H1 (cell line): ENCODE data around the gene GNG14. TPM values are rescaled to one million over a fixed set of nuclear protein-coding genes. Genes with fewer than 3 reads are reported as not detected.

Source experiments
- BCL11A ChIP-seq, 2 experiments: IDR thresholded peaks; one replicate each; pipeline ENCODE4 v1.6.1; 2011; ENCODE audit warnings: low read depth in 2 of 2, low read length in 2 of 2, mild to moderate bottlenecking in 2 of 2
- BRCA1 ChIP-seq: IDR thresholded peaks from 2 replicates; pipeline ENCODE4 v1.6.1; 2012; ENCODE audit warnings: low read depth, low read length, improper control_type of control experiment
- CBX5 ChIP-seq: fragments of 300-800, 300-1000 bp; sonication (generic); IDR thresholded peaks from 2 replicates; pipeline ENCODE4 v1.7.1; 2016; ENCODE audit warnings: antibody characterized with exemption, low read length, low read depth
- CHD2 ChIP-seq: IDR thresholded peaks from 2 replicates; pipeline ENCODE4 v1.6.1; 2012; ENCODE audit warnings: low read length, improper control_type of control experiment
- CREB1 ChIP-seq: IDR thresholded peaks from 2 replicates; pipeline ENCODE4 v1.6.1; 2012; ENCODE audit warnings: inconsistent platforms
- EGR1 ChIP-seq: IDR thresholded peaks from 2 replicates; pipeline ENCODE4 v1.6.1; 2011; ENCODE audit warnings: low read depth, low read length, borderline replicate concordance
- EZH2 ChIP-seq: fragments of 200-600 bp; sonication (generic); IDR thresholded peaks from 2 replicates; pipeline ENCODE4 v1.7.1; 2012; ENCODE audit warnings: low read depth, mild to moderate bottlenecking, moderate library complexity, low read length, inconsistent platforms; ENCODE audit not compliant: severe bottlenecking
- HDAC2 ChIP-seq, 2 experiments: fragments of 300-600 bp in 1 of 2; sonication (generic) in 1 of 2; IDR thresholded peaks; 2 replicates each; pipeline ENCODE4 v1.6.1; 2011 to 2012; ENCODE audit warnings: low read depth in 2 of 2, low read length in 2 of 2, mild to moderate bottlenecking in 2 of 2, moderate library complexity in 2 of 2, borderline replicate concordance in 1 of 2, inconsistent platforms in 1 of 2
- MAFK ChIP-seq: IDR thresholded peaks from 2 replicates; pipeline ENCODE4 v1.6.1; 2012; ENCODE audit warnings: low read depth, mild to moderate bottlenecking, improper control_type of control experiment, low read length
- PHF8 ChIP-seq: fragments of 200-600 bp; sonication (generic); conservative IDR thresholded peaks from 2 replicates; pipeline ENCODE4 v1.7.1; 2012; ENCODE audit warnings: low read depth, mild to moderate bottlenecking, inconsistent platforms, low read length, moderate library complexity
- POLR2A ChIP-seq, 2 experiments: IDR thresholded peaks; 1 replicate in 1 of 2; 2 replicates in 1 of 2; pipeline ENCODE4 v1.6.1; 2011; ENCODE audit warnings: low read depth in 2 of 2, low read length in 2 of 2, mild to moderate bottlenecking in 2 of 2; ENCODE audit errors: control extremely low read depth in 1 of 2
- RAD21 ChIP-seq, 2 experiments: IDR thresholded peaks in 1 of 2; conservative IDR thresholded peaks in 1 of 2; 2 replicates each; pipeline ENCODE4 v1.6.1; 2011; ENCODE audit warnings: low read depth in 2 of 2, low read length in 2 of 2, improper control_type of control experiment in 1 of 2, inconsistent platforms in 1 of 2, mild to moderate bottlenecking in 1 of 2, moderate library complexity in 1 of 2
- RFX5 ChIP-seq: IDR thresholded peaks from 2 replicates; pipeline ENCODE4 v1.6.1; 2011; ENCODE audit warnings: low read depth, low read length, improper control_type of control experiment, borderline replicate concordance
- SP4 ChIP-seq: IDR thresholded peaks from 2 replicates; pipeline ENCODE4 v1.6.1; 2012; ENCODE audit warnings: low read length, inconsistent platforms
- SRF ChIP-seq: IDR thresholded peaks from 2 replicates; pipeline ENCODE4 v1.6.1; 2011; ENCODE audit warnings: mild to moderate bottlenecking, low read depth, low read length, moderate library complexity
- SUZ12 ChIP-seq: fragments of 200-600 bp; sonication (generic); IDR thresholded peaks from 2 replicates; pipeline ENCODE4 v1.6.1; 2012; ENCODE audit warnings: mild to moderate bottlenecking, inconsistent platforms, low read length, moderate library complexity, mixed read lengths
- TAF7 ChIP-seq: optimal IDR thresholded peaks from 2 replicates; pipeline ENCODE3; 2011; ENCODE audit warnings: low read depth, mild to moderate bottlenecking, inconsistent platforms, low read length, moderate library complexity, borderline replicate concordance
- ZNF274 ChIP-seq: IDR thresholded peaks from 2 replicates; pipeline ENCODE4 v1.7.0; 2012; ENCODE audit warnings: low read length, borderline replicate concordance; ENCODE audit errors: extremely low read depth
- polyA plus RNA-seq, 7 experiments: library from polyadenylated mRNA; depleted of rRNA in 3 of 7; stranded (reverse) in 5 of 7; unstranded in 2 of 7; fragments of >200 nt in 5 of 7; fragments of 200-250 nt in 2 of 7; gene quantifications; 1 replicate in 5 of 7; 2 replicates in 1 of 7; 4 replicates in 1 of 7; pipeline versions ENCODE4 v1.2.1 to v1.2.3, GENCODE V29; 2011 to 2013; ENCODE audit warnings: missing spikeins in 2 of 7, mixed read lengths in 2 of 7
- total RNA-seq: library from RNA; stranded (reverse); fragmentation: NEBNext Ultra II Directional; extraction: Animal tissue kit (Norgen Biotek cat#: 25700); gene quantifications from 2 replicates; pipeline ENCODE4 v1.2.1, GENCODE V29; 2021
- TF ChIP-seq, protein P1 (sequence below): IDR thresholded peaks from 2 replicates; pipeline ENCODE4 v1.6.1; 2012; ENCODE audit warnings: inconsistent platforms
- TF ChIP-seq, protein P2 (sequence below): IDR thresholded peaks from 2 replicates; pipeline ENCODE4 v1.6.1; 2012; ENCODE audit warnings: low read length, inconsistent platforms
- TF ChIP-seq, protein P3 (sequence below): IDR thresholded peaks from 2 replicates; pipeline ENCODE4 v1.6.1; 2011; ENCODE audit warnings: low read depth, mild to moderate bottlenecking, low read length; ENCODE audit not compliant: insufficient read depth

GNG14 gene
- total and polyA plus RNA-seq, 2 of the 8 experiments (the other 6 are each of a cell fraction or from before 2014, with no cell fraction given) = not detected

DNA sequence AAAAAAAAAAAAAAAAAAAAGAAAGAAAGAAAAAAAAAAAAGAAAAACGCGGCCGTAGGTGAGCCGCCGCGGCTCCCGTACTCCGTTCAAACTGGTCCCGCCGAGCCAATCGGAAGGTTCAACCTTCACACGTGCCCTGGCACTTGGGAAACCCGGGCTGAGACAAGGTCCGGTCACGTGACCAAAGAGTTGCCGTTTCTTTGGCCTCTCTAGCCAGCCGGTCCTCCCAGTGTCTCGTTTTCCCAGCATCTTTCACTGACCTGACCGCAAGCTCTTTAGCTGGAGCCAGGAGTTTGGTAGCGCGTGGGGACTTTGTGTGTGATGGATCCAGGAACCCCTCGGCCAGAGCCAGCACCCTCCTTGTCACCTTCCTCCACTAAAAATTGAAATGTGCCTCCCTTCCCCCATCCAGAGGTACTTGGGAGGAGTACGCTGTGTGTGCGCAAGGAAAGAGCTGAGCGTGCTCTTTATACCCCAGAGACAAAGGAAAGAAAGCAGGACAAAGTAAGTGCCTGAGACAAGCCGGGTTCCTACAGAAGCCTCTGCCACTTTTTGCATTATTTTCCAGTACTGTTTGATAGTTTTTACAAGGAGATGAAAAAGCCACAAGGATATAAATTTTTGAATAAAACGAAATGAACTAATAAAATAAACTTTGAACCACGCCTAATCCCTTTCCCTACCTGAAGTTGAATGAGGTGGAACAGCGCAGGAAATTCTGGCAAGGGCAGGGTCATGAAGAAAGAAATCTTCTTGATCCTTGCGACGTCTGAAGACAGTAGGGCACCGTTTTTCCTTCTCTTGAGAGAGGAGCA, 35.0 kb downstream of the GNG14 start (continued):
- TF ChIP-seq RAD21 (IDR thresholded peaks at IDR 0.05 in 1 of 2, conservative IDR thresholded peaks at IDR 0.05 in 1 of 2; ENCODE audit: low read depth in 2 of 2, low read length in 2 of 2) = no peak
- peak; percentile 55 to 89 for TF ChIP-seq POLR2A (IDR thresholded peaks at IDR 0.05; ENCODE audit: control extremely low read depth in 1 of 2, low read depth in 2 of 2, low read length in 2 of 2)
- no peak; the same call in 1 of the 2 replicates for TF ChIP-seq PHF8
- peak; percentile 38; the same call in 1 of the 2 replicates for TF ChIP-seq MAFK
- peak; percentile 84 for TF ChIP-seq EGR1
- no peak for TF ChIP-seq BCL11A (IDR thresholded peaks at IDR 0.05; ENCODE audit: low read depth in 2 of 2, low read length in 2 of 2)
- TF ChIP-seq TAF7 = peak; percentile 62
- TF ChIP-seq EZH2 = no peak
- TF ChIP-seq, protein P1, sequence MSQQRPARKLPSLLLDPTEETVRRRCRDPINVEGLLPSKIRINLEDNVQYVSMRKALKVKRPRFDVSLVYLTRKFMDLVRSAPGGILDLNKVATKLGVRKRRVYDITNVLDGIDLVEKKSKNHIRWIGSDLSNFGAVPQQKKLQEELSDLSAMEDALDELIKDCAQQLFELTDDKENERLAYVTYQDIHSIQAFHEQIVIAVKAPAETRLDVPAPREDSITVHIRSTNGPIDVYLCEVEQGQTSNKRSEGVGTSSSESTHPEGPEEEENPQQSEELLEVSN = peak; percentile 52; the same call in 1 of the 2 replicates
- TF ChIP-seq CBX5 = no peak
- no peak for TF ChIP-seq RFX5
- no peak for TF ChIP-seq SRF
- TF ChIP-seq BRCA1 = no peak
- TF ChIP-seq, protein P2, sequence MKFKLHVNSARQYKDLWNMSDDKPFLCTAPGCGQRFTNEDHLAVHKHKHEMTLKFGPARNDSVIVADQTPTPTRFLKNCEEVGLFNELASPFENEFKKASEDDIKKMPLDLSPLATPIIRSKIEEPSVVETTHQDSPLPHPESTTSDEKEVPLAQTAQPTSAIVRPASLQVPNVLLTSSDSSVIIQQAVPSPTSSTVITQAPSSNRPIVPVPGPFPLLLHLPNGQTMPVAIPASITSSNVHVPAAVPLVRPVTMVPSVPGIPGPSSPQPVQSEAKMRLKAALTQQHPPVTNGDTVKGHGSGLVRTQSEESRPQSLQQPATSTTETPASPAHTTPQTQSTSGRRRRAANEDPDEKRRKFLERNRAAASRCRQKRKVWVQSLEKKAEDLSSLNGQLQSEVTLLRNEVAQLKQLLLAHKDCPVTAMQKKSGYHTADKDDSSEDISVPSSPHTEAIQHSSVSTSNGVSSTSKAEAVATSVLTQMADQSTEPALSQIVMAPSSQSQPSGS = no peak
- no peak for TF ChIP-seq CHD2
- peak; percentile 77 for TF ChIP-seq SP4
- no peak for TF ChIP-seq ZNF274
- no peak for TF ChIP-seq SUZ12
- no peak; a peak in 1 of 4 replicates for TF ChIP-seq HDAC2 (IDR thresholded peaks at IDR 0.05; ENCODE audit: borderline replicate concordance in 1 of 2, low read depth in 2 of 2, low read length in 2 of 2)
- TF ChIP-seq, protein P3, sequence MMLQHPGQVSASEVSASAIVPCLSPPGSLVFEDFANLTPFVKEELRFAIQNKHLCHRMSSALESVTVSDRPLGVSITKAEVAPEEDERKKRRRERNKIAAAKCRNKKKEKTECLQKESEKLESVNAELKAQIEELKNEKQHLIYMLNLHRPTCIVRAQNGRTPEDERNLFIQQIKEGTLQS = peak; percentile 93
- TF ChIP-seq CREB1 = no peak
